ENCODE results near the gene GABRR3. TPM values are rescaled to one million over a fixed set of nuclear protein-coding genes. Genes with fewer than 3 reads are reported as not detected.
A peak's percentile ranks its signal among the peaks of the same experiment; 100 is the strongest.

Gene GABRR3
- total and polyA plus RNA-seq, 2 experiments from 2014 or later, result not detected

DNA sequence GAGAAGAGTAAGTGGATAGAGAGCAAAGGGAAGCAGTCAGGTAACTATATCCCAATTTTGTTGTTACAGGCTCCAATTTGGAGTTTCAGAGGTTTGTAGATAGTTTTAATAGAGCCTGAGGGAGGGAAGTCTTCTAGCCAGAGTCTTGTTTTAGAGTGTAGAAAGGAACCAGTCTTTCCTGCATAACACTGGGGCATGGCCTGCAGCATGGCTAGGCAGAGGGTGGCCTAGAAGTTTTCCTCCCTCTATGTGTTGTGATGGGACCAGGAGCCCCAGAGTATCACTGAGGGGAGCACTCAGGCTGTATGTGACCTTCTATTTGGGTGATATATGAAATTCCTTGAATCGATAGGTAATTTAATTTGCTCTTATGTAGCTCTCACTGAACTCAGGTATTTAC is 22.5 kb upstream of the GABRR3 start:
- H3K4me3 Mint-ChIP-seq, result no peak overlapping the region
- H3K36me3 Mint-ChIP-seq (ENCODE audit: low read depth), result no peaks in the 10 kb centered on the region
- TF ChIP-seq POLR2AphosphoS5 (IDR thresholded peaks at IDR 0.05; ENCODE audit: low read depth) (no peak), ZNF331 (CRISPR knock-in tag; IDR thresholded peaks at IDR 0.05; ENCODE audit: low read depth) (no peak), NANOG (IDR thresholded peaks at IDR 0.05; ENCODE audit: borderline replicate concordance) (no peak), EZH2 (IDR thresholded peaks at IDR 0.05; ENCODE audit: low read depth, unreplicated experiment) (no peak), STAT1 (IDR thresholded peaks at IDR 0.05; ENCODE audit: unreplicated experiment) (no peak), EZH2phosphoT487 (IDR thresholded peaks at IDR 0.05; ENCODE audit: unreplicated experiment) (no peak), ZNF114 (CRISPR knock-in tag; IDR thresholded peaks at IDR 0.05) (no peak), CREB1 (CRISPR knock-in tag; IDR thresholded peaks at IDR 0.05; ENCODE audit: low read depth) (no peak), JUNB (IDR thresholded peaks at IDR 0.05; ENCODE audit: unreplicated experiment) (no peak)
- TF ChIP-seq, protein P1, sequence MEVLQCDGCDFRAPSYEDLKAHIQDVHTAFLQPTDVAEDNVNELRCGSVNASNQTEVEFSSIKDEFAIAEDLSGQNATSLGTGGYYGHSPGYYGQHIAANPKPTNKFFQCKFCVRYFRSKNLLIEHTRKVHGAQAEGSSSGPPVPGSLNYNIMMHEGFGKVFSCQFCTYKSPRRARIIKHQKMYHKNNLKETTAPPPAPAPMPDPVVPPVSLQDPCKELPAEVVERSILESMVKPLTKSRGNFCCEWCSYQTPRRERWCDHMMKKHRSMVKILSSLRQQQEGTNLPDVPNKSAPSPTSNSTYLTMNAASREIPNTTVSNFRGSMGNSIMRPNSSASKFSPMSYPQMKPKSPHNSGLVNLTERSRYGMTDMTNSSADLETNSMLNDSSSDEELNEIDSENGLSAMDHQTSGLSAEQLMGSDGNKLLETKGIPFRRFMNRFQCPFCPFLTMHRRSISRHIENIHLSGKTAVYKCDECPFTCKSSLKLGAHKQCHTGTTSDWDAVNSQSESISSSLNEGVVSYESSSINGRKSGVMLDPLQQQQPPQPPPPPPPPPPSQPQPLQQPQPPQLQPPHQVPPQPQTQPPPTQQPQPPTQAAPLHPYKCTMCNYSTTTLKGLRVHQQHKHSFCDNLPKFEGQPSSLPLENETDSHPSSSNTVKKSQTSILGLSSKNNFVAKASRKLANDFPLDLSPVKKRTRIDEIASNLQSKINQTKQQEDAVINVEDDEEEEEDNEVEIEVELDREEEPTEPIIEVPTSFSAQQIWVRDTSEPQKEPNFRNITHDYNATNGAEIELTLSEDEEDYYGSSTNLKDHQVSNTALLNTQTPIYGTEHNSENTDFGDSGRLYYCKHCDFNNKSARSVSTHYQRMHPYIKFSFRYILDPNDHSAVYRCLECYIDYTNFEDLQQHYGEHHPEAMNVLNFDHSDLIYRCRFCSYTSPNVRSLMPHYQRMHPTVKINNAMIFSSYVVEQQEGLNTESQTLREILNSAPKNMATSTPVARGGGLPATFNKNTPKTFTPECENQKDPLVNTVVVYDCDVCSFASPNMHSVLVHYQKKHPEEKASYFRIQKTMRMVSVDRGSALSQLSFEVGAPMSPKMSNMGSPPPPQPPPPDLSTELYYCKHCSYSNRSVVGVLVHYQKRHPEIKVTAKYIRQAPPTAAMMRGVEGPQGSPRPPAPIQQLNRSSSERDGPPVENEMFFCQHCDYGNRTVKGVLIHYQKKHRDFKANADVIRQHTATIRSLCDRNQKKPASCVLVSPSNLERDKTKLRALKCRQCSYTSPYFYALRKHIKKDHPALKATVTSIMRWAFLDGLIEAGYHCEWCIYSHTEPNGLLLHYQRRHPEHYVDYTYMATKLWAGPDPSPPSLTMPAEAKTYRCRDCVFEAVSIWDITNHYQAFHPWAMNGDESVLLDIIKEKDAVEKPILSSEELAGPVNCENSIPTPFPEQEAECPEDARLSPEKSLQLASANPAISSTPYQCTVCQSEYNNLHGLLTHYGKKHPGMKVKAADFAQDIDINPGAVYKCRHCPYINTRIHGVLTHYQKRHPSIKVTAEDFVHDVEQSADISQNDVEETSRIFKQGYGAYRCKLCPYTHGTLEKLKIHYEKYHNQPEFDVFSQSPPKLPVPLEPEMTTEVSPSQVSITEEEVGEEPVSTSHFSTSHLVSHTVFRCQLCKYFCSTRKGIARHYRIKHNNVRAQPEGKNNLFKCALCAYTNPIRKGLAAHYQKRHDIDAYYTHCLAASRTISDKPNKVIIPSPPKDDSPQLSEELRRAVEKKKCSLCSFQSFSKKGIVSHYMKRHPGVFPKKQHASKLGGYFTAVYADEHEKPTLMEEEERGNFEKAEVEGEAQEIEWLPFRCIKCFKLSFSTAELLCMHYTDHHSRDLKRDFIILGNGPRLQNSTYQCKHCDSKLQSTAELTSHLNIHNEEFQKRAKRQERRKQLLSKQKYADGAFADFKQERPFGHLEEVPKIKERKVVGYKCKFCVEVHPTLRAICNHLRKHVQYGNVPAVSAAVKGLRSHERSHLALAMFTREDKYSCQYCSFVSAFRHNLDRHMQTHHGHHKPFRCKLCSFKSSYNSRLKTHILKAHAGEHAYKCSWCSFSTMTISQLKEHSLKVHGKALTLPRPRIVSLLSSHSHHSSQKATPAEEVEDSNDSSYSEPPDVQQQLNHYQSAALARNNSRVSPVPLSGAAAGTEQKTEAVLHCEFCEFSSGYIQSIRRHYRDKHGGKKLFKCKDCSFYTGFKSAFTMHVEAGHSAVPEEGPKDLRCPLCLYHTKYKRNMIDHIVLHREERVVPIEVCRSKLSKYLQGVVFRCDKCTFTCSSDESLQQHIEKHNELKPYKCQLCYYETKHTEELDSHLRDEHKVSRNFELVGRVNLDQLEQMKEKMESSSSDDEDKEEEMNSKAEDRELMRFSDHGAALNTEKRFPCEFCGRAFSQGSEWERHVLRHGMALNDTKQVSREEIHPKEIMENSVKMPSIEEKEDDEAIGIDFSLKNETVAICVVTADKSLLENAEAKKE (CRISPR knock-in tag; IDR thresholded peaks at IDR 0.05), result no peak
- TF ChIP-seq, protein P2, sequence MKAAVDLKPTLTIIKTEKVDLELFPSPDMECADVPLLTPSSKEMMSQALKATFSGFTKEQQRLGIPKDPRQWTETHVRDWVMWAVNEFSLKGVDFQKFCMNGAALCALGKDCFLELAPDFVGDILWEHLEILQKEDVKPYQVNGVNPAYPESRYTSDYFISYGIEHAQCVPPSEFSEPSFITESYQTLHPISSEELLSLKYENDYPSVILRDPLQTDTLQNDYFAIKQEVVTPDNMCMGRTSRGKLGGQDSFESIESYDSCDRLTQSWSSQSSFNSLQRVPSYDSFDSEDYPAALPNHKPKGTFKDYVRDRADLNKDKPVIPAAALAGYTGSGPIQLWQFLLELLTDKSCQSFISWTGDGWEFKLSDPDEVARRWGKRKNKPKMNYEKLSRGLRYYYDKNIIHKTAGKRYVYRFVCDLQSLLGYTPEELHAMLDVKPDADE (IDR thresholded peaks at IDR 0.05), result no peak
- TF ChIP-seq, protein P3, sequence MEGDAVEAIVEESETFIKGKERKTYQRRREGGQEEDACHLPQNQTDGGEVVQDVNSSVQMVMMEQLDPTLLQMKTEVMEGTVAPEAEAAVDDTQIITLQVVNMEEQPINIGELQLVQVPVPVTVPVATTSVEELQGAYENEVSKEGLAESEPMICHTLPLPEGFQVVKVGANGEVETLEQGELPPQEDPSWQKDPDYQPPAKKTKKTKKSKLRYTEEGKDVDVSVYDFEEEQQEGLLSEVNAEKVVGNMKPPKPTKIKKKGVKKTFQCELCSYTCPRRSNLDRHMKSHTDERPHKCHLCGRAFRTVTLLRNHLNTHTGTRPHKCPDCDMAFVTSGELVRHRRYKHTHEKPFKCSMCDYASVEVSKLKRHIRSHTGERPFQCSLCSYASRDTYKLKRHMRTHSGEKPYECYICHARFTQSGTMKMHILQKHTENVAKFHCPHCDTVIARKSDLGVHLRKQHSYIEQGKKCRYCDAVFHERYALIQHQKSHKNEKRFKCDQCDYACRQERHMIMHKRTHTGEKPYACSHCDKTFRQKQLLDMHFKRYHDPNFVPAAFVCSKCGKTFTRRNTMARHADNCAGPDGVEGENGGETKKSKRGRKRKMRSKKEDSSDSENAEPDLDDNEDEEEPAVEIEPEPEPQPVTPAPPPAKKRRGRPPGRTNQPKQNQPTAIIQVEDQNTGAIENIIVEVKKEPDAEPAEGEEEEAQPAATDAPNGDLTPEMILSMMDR (conservative IDR thresholded peaks at IDR 0.05; ENCODE audit: low read depth in 2 of 2), result no peak
- TF ChIP-seq, protein P4, sequence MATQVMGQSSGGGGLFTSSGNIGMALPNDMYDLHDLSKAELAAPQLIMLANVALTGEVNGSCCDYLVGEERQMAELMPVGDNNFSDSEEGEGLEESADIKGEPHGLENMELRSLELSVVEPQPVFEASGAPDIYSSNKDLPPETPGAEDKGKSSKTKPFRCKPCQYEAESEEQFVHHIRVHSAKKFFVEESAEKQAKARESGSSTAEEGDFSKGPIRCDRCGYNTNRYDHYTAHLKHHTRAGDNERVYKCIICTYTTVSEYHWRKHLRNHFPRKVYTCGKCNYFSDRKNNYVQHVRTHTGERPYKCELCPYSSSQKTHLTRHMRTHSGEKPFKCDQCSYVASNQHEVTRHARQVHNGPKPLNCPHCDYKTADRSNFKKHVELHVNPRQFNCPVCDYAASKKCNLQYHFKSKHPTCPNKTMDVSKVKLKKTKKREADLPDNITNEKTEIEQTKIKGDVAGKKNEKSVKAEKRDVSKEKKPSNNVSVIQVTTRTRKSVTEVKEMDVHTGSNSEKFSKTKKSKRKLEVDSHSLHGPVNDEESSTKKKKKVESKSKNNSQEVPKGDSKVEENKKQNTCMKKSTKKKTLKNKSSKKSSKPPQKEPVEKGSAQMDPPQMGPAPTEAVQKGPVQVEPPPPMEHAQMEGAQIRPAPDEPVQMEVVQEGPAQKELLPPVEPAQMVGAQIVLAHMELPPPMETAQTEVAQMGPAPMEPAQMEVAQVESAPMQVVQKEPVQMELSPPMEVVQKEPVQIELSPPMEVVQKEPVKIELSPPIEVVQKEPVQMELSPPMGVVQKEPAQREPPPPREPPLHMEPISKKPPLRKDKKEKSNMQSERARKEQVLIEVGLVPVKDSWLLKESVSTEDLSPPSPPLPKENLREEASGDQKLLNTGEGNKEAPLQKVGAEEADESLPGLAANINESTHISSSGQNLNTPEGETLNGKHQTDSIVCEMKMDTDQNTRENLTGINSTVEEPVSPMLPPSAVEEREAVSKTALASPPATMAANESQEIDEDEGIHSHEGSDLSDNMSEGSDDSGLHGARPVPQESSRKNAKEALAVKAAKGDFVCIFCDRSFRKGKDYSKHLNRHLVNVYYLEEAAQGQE (IDR thresholded peaks at IDR 0.05; ENCODE audit: unreplicated experiment), result no peak
- DNase-seq (ENCODE audit: low spot score) (no peak), ATAC-seq (no peak; the same call in 2 of the 3 replicates)
- H3K4me2 ChIP-seq, result no peak overlapping the region
- no peaks in the 10 kb centered on the region for H3K9me3 Mint-ChIP-seq
- H3K4me3 ChIP-seq, result no peak overlapping the region
- no peaks in the 10 kb centered on the region for H3K27me3 ChIP-seq (ENCODE audit: insufficient read depth)
- no peaks in the 10 kb centered on the region for H3K27me3 Mint-ChIP-seq (ENCODE audit: insufficient read depth, low read depth, poor library complexity)
- H3K27ac Mint-ChIP-seq, result no peak overlapping the region
- no peaks in the 10 kb centered on the region for H3K79me2 ChIP-seq (replicated peaks; ENCODE audit: insufficient read depth)
- no peaks in the 10 kb centered on the region for H3F3A ChIP-seq (replicated peaks; ENCODE audit: low read depth)
- H3K4me1 ChIP-seq (ENCODE audit: insufficient read depth), result peaks cover 5% of the 10 kb centered on the region; the same call in 1 of the 2 replicates
- H3K36me3 ChIP-seq (ENCODE audit: insufficient read depth), result no peaks in the 10 kb centered on the region
- 0 out of 2 replicates have a peak, but pooled peaks cover 4% of the 10 kb centered on the region for H3K9me2 ChIP-seq (ENCODE audit: insufficient read depth)
- H2AFZ ChIP-seq, result peak overlapping the region; percentile 19; the same call in 1 of the 2 replicates
- H4K20me1 ChIP-seq (replicated peaks; ENCODE audit: insufficient read depth), result no peaks in the 10 kb centered on the region
- H3K27ac ChIP-seq (ENCODE audit: low read depth), result no peak overlapping the region
- H3K4me1 Mint-ChIP-seq, result peaks cover 6% of the 10 kb centered on the region; the same call in 2 of the 3 replicates

Measured in GM23338 (cell line).